Superior temporal gyrus (tissue), 1 donor: ENCODE measurements around the gene PMF1.
"Not testable (repeated sequence)": the region's sequence is repeated elsewhere in the genome, so short reads cannot be mapped to it uniquely, and the experiment has no call there.

Source experiments
- DNase-seq: peaks from one replicate; pipeline ENCODE4 v3.0.0-alpha.2; 2016; ENCODE audit errors: extremely low spot score

Gene PMF1

GRCh38 chr1:156212833-156213643 lies at the start of gene PMF1:
PMF1 (plus strand) TSS chr1:156213007; CDS start chr1:156213016, 9 bp downstream.
- DNase-seq, result peak; percentile 97

- DNase-seq, result no peak
These were observed 49.1 kb upstream of the PMF1 start for GRCh38 chr1:156163712-156164111.

GRCh38 chr1:156164125-156164831 lies 48.5 kb upstream of the PMF1 start:
- DNase-seq, result no peak

GRCh38 chr1:156165083-156165482 lies 47.7 kb upstream of the PMF1 start:
- no peak for DNase-seq

GRCh38 chr1:156167536-156167935 lies 45.3 kb upstream of the PMF1 start:
- DNase-seq, result no peak

GRCh38 chr1:156172696-156173470 lies 39.9 kb upstream of the PMF1 start:
- DNase-seq, result no peak

- no peak for DNase-seq
These were observed 36.1 kb upstream of the PMF1 start for GRCh38 chr1:156176610-156177210.

- DNase-seq, result no peak
These were observed 34.7 kb upstream of the PMF1 start for GRCh38 chr1:156177919-156178654.

GRCh38 chr1:156180471-156180870 lies 32.3 kb upstream of the PMF1 start:
- DNase-seq, result no peak

GRCh38 chr1:156181391-156181924 lies 31.3 kb upstream of the PMF1 start:
- not testable (repeated sequence) for DNase-seq

- not testable (repeated sequence) for DNase-seq
These were observed 30.6 kb upstream of the PMF1 start for GRCh38 chr1:156182010-156182779.

GRCh38 chr1:156186347-156187177 lies 26.2 kb upstream of the PMF1 start:
- not testable (repeated sequence) for DNase-seq

GRCh38 chr1:156190265-156190664 lies 22.5 kb upstream of the PMF1 start:
- DNase-seq, result not testable (repeated sequence)

- no peak for DNase-seq
These were observed 21.4 kb upstream of the PMF1 start for GRCh38 chr1:156191292-156191964.

- DNase-seq, result no peak
These were observed 19.7 kb upstream of the PMF1 start for GRCh38 chr1:156193208-156193487.

GRCh38 chr1:156193488-156194299 lies 19.1 kb upstream of the PMF1 start, which contains the start of gene SLC25A44:
SLC25A44 (plus strand) TSS chr1:156194104; CDS start chr1:156199848, 5,744 bp downstream.
- DNase-seq, result peak; percentile 100

GRCh38 chr1:156194300-156194652 lies 18.5 kb upstream of the PMF1 start:
- DNase-seq, result peak; percentile 38

GRCh38 chr1:156195853-156196252 lies 17.0 kb upstream of the PMF1 start:
- no peak for DNase-seq
